ENCODE data around the gene DNAJB9.
"Not testable (repeated sequence)": the region's sequence is repeated elsewhere in the genome, so short reads cannot be mapped to it uniquely, and the experiment has no call there.

DNA sequence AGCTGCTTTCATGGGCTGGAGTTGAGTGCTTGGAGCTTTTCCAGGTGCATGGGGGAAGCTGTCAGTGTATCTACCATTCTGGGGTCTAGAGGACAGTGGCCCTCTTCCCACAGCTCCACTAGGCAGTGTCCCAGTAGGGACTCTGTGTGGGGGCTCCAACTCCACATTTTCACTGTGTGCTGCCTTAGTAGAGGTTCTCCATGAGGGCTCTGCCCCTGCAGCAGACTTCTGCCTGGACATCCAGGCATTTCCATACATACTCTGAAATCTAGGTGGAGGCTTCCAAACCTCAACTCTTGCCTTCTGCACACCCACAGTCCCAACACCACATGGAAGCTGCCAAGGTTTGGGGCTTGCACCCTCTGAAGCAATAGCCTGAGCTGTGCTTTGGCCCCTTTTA is 13.0 kb upstream of the DNAJB9 start:
- not testable (repeated sequence) for TF ChIP-seq ZNF441, ZNF280B (CRISPR knock-in tag; IDR thresholded peaks at IDR 0.05; ENCODE audit: borderline replicate concordance)
